Measurements from ENCODE around the gene ANAPC15.

Gene ANAPC15

DNA sequence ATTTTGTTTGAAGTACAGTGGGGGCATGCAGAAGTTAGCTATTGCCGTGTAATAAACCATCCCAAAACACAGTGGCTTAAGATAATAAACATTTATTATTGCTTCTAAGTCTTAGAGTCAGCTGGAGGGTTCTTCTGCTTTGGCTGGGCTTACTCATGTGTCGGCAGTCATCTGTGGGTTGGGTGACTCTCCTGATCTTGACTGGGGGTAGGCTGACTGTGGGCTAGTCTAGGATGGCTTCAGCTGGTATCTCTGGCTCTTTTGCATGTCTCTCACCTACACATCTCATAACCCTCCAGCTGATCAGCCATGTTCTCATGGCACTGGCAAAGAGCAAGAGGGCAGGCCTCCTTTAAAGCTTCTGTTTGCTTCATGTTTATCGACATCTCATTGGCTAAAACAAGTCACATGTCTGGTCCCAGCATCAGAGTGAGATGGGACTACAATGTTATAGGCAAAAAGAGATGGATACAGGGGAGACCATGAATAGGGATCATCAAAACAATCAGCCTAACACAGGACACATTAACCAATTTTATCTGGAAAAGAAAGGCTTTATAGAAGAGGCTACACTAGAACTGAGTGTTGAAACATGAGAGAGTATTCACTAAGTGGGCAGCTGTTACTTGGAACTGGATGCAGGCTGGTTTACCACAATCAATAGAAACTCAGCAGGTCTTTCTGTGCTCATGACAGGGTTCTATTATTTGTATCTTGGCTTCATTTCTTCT is 26.7 kb downstream of the ANAPC15 start:
- no peak for DNase-seq (ENCODE audit: low read depth in 3 of 3)

DNA sequence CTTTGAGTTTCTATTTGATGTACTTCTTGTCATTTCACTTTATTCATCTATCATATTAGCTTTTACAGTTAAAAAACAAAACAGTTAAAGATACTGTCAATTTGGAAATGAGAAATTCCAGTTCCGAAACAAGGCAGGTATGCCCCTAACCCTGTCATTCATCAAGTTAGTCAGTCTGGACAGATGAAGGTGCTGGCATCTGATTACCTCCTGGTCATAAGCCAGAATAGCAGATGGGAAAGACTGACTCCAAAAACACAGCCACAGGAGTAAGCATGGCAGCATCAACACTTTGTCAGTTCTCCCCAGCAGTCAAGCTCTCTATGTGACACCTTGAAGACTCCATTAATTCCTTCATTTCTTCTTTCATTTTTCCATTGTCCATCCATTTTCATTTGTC is 27.5 kb downstream of the ANAPC15 start:
- DNase-seq (ENCODE audit: low read depth in 3 of 3) = no peak

DNA sequence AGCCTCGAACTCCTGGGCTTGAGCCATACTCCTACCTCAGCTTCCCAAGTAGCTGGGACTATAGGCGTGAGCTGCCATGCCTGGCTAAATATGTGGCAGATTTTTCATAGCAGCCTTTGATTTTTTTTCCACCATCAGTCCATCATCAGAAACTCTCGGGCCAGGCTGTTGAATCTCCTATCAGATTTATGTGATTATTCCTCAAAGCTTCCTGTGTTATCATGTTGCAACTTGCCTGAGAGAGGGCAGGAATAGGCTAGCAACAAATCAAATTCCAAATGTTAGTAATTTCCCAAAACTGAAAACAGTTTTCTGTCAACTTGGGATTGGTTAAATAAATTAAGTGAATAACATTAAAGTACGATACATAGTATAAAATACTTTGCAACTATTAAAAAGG is 28.4 kb downstream of the ANAPC15 start:
- DNase-seq (ENCODE audit: low read depth in 3 of 3) = no peak

DNA sequence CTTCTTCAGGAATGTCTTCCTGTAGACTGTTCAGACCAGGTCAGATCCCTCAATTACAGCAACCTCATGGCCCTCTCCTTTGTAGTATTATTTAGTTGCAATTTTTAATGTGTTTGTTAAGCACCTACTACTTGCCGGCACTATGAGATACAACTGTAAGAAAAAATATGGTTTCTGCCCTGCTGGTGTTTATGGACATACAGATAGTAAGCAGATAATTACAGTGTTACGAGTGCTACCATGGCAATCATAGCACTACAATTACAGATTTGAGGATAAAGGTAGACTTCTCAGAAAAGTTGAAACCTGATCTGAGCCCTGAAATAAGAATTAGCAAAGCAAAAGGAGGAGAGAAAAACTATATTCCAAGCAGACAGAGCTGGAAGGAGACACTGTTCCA is 29.1 kb downstream of the ANAPC15 start:
- DNase-seq (ENCODE audit: low read depth in 3 of 3) = no peak

DNA sequence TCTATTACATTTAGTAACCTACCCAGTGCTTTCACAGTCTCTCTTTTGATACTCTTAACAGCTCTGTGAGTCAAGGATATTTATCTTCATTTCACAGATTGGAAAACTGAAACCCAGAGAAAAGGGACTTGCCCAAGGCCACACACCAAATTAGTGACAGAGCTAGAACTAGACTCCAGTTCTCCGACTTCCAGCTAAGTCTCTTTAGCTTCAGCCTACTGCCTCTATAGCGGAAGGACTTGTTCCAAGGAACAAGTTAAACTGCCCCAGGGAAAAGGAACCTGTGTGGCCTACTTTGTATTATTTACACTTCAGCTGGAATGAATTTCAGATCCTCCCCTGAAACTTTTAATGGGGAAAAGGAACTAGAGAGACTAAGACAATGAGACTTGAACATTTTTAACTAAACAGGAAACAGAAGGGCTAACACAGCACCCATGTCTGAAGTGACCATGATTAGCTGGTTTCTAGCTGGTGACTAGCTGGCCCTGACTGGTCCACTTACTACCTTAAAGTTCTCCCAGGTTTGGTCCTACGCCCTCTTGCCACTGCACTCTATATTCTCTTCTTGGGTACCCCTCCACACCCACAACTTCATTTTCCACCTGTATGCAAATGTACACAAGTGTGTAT is 30.6 kb downstream of the ANAPC15 start:
- DNase-seq (ENCODE audit: low read depth in 3 of 3) = no peak

DNA sequence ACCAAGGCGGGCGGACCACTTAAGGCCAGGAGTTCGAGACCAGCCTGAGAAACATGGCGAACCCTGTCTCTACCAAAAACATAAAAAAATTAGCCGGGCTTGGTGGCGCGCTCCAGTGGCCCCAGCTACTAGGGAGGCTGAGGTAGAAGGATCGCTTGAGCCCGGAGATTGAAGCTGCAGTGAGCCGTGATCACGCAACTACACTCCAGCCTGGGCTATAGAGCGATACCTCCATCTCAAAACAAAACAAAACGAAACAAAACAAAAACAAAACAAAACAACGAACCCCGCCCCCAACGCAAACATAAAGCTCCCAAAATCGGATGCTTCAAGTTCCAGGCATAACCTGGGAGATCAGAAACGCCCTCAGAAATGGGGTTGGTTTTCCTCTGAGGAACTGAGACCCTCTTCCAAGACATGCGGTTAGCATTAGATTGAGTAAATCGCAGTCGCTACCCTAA is 31.3 kb downstream of the ANAPC15 start:
- no peak for DNase-seq (ENCODE audit: low read depth in 3 of 3)

DNA sequence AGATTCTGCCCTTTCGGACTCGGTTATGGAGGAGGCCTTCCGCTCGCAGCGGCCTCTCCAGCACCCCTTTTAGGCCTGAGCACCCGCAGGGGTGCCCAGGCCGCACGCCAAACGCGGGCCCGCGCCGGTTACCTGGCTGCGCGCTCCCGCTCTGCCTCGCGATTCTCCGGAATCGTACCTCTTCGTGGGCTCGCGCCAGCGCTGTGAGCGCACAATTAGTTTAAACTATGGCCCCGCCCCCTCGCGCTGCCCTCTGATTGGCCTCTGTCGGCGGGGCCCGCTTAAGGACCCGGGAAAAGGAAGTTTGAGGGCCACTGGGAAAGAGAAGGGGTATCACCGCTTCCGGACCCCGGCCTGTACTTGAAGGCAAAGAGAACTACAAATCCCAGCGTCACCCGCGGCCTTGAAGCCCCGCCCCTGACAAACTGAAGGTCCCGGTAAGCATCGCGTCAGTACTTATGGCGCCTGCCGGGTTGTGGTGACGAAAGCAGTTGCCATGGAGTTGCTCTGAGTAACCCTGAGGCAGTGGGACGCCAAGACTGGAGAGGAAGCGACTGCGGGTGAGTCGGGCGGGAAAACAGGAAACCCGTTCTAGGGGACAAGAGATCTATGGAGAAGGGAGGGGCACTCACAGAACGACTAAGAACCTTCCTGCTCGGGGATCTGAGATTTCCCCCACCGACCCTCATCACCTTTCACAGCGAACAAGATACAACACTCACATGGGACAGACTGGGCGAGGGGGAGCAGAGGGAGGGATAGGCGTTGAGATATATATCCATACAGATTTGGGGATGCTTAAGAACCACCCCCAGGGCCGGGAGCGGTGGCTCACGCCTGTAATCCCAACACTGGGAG is 31.9 kb downstream of the ANAPC15 start, which contains the start of the genes LRRC51 and NUMA1:
Gene LRRC51 (plus strand): TSS at position 525 of the 858 bp plus-strand sequence. CDS start 8,234 bp downstream, outside the sequence.
Gene NUMA1 (minus strand): TSS at position 217 of the 858 bp plus-strand sequence. CDS start 44,599 bp downstream, outside the sequence.
- peak; percentile 97 to 99 (median 99) for DNase-seq (ENCODE audit: low read depth in 3 of 3)

DNA sequence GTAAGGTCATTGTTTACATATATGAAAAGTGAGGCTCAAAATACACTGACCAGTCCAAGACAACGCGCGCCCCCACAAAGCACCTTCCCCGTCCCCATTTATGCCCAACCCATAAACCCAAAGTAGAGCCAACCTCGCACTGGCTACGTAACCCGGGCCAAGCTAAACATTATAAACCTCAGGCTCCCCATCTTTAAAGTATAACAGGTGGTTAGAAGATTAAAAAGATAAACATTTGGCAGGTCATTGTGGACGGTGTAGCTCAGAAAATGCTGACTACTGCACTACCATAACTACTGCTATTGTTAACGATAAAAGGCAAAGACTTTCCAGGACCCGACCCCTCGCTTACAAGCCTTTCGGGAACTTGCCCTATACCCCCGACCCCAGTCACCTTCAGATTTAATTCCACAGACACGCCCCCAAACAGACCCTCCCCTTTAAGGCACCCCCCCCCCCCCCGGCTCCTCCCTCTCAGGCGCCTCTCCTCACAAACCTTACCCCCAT is 32.6 kb downstream of the ANAPC15 start:
- no peak for DNase-seq (ENCODE audit: low read depth in 3 of 3)

DNA sequence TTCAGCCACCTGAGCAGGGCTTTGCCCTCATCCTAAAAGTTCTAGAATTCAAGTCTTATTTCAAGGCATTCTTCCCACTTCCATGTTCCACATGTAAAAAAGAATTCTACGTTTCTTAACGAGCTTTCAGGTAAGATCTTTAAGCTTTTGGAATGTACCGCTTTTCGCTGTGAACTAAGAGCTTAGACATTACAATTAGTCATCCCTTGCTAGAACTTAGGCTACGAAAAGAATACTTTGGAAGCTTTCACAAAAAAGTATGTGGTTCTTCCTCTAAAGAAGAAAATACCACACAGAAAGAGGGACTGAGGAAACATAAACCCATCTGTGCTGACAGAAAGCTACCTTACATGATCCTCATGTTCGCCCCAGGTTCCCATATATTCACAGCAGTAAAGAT is 34.0 kb downstream of the ANAPC15 start:
- no peak for DNase-seq (ENCODE audit: low read depth in 3 of 3)

DNA sequence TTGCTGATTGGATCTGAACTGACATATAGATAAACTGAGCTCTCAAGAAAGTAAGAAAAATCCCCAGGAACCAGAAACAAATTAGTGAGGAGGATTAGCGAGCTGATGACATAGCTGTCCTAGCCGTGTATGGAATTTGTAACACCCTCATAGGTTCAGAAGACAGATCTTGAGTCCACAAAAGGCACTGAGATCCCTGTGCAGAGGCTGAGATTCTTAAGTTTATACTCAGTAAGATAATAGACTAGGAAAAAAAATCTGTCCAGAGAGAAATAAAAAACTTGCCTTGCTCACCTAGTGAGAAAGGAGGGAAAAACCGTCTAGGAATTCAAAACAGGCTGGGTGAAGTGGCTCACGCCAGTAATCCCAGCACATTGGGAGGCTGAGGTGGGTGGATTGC is 36.7 kb downstream of the ANAPC15 start:
- DNase-seq (ENCODE audit: low read depth in 3 of 3) = no peak

DNA sequence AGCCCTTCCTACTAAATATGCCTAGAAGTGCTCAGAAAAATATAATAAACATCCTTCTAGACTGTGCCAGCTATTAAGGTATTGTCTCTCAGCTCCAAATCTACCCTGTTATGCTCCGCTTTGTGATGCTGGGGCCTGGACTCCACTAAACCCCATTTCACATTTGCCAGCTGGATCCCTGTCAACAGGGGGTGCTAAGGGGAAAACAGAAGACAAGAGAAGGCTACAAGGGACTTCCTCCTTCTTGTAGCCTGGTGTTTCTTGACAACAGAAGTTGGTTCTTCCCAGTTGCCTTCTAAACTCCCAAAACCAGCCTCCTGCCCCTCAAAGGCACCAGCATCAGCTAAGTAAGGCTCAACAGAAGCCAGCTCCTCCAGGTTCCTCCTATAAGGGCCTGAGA is 37.4 kb downstream of the ANAPC15 start:
- DNase-seq (ENCODE audit: low read depth in 3 of 3) = no peak

DNA sequence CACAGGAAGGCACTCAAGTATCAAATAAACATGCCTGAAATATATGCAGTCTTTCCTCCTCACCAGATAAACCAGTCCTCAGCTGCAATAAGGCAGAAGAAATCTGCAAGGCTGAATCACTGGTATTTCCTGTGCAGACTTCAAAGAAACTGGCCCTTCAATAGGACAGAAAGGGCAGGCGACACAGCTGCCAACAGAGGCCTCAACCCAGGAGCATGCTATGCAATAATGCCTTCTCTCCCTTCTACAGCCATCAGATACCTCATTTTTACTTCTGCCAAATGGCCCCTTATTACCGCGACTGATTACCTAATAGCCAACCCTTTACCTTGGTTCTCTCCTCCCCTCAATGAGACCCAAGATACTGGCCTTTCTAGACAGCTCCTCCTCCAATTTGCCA is 40.1 kb downstream of the ANAPC15 start:
- DNase-seq (ENCODE audit: low read depth in 3 of 3) = no peak

DNA sequence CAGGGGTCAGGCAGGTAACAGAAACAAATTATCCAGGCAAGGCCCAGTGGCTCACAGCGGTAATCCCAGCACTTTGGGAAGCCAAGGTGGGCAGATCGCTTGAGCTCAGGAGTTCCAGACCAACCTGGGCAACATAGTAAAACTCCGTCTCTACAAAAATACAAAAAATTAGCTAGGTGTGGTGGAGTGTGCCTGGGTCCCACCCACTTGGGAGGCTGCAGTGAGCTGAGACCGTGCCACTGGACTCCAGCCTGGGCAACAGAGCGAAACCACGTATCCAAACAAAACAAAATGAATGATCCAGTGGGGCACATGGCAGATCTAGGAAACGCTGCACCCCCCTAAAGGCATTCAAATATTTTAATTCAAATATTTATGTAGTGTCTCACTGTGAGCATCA is 42.0 kb downstream of the ANAPC15 start:
- no peak for DNase-seq (ENCODE audit: low read depth in 3 of 3)

DNA sequence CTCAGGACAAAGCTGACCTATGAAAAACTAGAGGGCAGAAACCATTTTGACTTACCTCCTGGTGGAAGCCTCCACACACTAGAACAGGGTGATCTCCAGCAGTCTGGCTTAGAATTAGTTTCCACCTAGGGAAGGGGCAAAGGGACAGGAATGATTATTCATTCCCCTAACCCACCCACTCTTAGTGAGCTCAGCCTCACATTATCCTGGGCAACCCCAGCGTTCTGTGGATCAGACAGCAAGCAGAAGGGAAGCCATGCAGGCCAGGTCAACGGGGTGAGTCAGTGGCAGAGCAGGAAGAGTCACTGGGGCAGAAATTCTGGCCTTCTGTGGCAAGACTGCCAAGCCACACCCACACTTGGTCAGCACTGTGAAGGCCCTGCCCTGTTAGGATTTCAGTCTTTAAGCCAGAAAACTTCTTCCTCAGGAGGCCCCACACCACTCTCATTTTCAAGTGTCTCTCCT is 42.7 kb downstream of the ANAPC15 start:
- no peak for DNase-seq (ENCODE audit: low read depth in 3 of 3)

DNA sequence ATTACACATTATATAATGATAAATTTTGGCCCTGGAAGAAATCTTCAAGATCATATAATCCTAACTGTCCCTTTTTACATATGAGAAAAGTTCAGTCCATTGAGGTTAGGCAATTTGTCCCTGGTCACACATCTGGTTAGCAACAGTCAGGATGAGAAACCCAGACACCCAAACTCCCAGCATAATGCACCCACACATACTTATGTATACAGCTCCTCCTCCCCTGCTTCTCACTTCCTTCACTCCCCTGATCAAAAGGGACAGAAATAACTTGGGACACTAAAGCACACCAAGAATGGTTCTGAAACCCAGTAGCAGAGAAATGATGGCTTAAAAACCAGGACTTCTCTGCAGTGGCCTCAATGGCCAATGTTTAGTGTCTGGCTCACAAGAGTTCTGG is 43.3 kb downstream of the ANAPC15 start:
- DNase-seq (ENCODE audit: low read depth in 3 of 3) = no peak

DNA sequence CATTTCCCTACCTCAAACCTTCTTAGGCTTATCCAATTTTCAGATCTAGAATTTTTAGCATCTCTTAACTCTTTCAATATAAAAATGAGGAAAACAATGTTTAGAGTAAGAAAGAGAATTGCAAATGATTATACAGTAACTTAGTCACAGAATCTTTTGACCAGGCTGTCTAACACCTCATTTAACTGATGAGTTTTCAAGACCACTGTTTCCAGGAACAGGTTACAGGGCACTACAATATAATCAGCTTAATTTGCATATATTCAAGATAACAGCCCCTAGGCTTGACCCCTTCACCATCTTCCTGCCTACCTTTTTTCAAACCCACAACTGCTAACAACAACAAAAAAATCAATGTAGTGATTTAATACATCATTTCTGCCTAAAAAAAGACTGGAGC is 44.8 kb downstream of the ANAPC15 start:
- DNase-seq (ENCODE audit: low read depth in 3 of 3) = no peak

DNA sequence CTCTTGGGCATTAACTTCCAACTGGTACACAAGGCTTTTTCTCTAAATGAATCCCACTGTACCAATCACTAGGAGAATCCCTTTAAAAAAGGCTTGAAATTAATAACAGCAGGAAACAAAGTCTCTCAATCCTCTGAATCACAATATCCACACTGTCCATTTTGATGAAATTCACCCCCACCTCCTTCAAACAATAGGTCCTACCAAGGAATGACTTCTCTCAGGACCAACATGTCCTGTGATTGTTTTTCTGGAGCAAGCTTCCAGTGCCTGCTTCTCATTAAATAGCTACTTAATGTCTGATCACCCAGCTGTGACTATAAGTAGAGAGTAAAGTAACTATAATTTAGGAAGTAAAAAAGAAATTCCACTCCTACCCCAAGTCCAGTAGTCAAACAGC is 45.2 kb downstream of the ANAPC15 start:
- DNase-seq (ENCODE audit: low read depth in 3 of 3) = no peak

DNA sequence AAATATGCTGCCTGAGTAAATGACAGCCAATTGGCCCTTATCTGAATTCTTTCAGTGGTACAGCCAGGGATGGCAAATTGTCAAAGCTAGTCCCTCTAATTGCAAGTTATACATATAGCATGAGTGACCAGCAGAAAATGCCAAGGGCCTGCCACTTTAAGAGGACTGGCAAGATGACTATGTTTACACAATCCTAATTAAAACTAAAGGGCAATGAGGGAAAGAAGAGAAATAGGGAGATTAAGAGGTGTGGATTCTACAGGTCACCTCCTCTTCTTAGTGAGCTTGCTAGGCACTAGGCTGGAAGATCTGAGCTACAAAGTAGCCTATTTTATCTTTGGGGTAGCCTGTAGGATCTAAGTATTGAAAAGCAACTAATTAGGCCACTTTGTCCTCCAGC is 45.6 kb downstream of the ANAPC15 start:
- no peak for DNase-seq (ENCODE audit: low read depth in 3 of 3)

DNA sequence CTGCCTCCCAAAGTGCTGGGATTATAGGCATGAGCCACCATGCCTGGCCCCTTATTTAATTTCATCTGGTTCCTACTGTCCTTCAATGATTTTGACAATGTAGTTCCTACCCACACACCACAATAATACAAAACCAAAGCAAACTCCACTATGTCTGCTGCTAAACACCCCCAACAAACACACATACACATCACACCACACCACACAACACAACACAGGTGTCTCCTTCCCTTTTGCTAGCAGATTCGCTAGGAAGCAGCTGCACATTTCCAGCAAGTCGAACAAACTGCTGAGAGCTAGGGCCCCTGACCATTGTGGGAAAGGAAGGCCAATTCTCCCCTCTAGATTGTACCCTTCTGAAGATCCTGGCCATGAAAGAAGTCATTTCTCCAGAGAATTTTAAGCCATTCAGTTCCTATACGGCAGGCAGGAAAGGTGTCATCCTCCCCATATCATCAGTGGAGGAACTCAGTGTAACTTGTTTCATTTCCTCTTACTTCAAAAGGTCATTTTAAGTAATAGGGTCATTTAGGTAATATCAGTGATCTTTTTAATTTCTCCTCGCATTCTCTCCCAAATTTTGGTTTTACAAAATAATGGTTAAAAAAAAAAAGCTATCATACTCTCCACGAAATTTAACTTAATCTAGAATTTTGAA is 50.6 kb downstream of the ANAPC15 start:
- DNase-seq (ENCODE audit: low read depth in 3 of 3) = no peak

Data from stimulated activated CD4-positive, alpha-beta T cell treated with anti-CD3 and anti-CD28 coated beads, TNF-alpha, amount 100 ng/mL, for 24 hours (primary cell).